ENCODE results near the gene DNAJA1. TPM values are rescaled to one million over a fixed set of nuclear protein-coding genes. Genes with fewer than 3 reads are reported as not detected.

Gene DNAJA1
- total and polyA plus RNA-seq, 2 experiments from 2014 or later, result 84.6 to 108 TPM

DNA sequence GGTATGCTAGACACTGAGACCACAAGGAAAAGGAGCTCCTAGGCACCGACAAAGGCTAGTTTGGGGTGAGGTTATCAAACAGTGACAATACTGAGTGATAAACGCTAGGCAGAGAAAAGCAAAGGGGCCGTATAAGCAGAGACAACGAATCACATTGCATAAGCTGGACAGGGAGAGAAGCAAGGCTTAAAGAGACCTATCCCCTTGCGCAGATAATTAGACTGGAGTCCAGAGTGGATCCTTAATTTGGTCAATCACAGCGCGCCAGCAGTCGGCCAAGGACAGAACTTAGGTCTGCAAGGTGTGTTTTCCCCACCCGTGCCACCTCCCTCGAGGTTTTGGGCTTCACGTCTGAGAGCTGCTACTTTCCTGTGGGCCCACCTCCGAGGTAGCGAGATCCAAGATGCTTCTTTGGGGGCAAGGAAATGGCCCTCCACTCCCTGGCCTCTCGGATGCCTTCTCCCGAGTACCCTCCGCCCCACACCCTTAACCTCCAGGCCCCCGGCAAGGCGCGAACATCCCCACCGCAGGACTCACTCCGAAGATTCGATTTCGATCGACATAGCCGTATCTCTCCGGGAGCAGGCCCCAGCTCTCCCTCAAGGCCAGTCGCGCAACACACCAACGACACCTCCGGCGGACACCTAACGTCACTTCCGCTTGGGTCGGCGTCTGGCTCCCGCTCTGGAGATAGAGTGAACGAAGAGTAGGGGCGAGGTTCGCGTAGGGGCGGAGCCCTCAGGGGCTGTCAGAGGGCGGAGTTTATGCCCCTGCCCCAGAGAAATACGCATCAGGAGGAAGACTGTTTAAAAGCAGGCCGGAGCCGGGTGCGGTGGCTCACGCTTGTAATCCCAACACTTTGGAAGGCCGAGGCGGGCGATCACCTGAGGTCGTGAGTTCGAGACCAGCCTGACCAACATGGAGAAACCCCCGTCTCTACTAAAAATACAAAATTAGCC lies 51.3 kb downstream of the DNAJA1 start, which contains the start of gene SMU1:
Gene SMU1 (minus strand): TSS at position 629 of the 959 bp plus-strand sequence. CDS start 66 bp downstream, at position 563.
- no peaks in the 10 kb centered on the region for H3F3A ChIP-seq (ENCODE audit: insufficient read depth)
- peak within 1 kb of the TSS; percentile 84 for H2AFZ ChIP-seq
- peaks cover 13% of the 10 kb centered on the region; the same call in 1 of the 2 replicates for H3K4me1 ChIP-seq (ENCODE audit: insufficient read depth)
- DNase-seq, result peak; percentile 99
- H4K20me1 ChIP-seq (ENCODE audit: insufficient read depth), result no peaks in the 10 kb centered on the region
- H3K36me3 ChIP-seq (ENCODE audit: low read depth), result peaks cover 21% of the 10 kb centered on the region
- TF ChIP-seq EZH2 (IDR thresholded peaks at IDR 0.05; ENCODE audit: insufficient read depth, poor library complexity, severe bottlenecking) (no peak), EZH2phosphoT487 (IDR thresholded peaks at IDR 0.05; ENCODE audit: insufficient read depth, low read depth) (no peak)
- H3K79me2 ChIP-seq (ENCODE audit: insufficient read depth), result peaks cover 51% of the 10 kb centered on the region
- H3K27me3 ChIP-seq (replicated peaks; ENCODE audit: insufficient read depth), result no peaks in the 10 kb centered on the region
- peak within 1 kb of the TSS; percentile 100 for H3K4me2 ChIP-seq (ENCODE audit: unreplicated experiment)
- H3K9me3 ChIP-seq (ENCODE audit: low read depth), result no peaks in the 10 kb centered on the region
- peak within 1 kb of the TSS; percentile 92 for H3K27ac ChIP-seq
- peak within 1 kb of the TSS; percentile 88 for H3K4me3 ChIP-seq
- H3K9ac ChIP-seq, result peak within 1 kb of the TSS; percentile 98
- WGBS, 2 experiments (ENCODE audit: low coverage in 1 of 2, low lambda C conversion rate in 2 of 2, missing lambda C conversion rate in 2 of 2), result 1% methylated on average over 53 of the region's 53 CpGs
- in situ Hi-C loops (cut with MboI), result loop anchor here (25.0 kb wide), 1 partner anchor 386 kb away; the partner anchor contains the start of gene NOL6
- no peaks in the 10 kb centered on the region for H3K9me2 ChIP-seq (ENCODE audit: insufficient read depth)

- Histone ChIP-seq H3K27ac (no peak overlapping the region), H3K9me3 (ENCODE audit: low read depth) (no peaks in the 10 kb centered on the region), H3K79me2 (ENCODE audit: insufficient read depth) (peaks cover 9% of the 10 kb centered on the region), H4K20me1 (ENCODE audit: insufficient read depth) (no peaks in the 10 kb centered on the region), H3K4me2 (ENCODE audit: unreplicated experiment) (no peak overlapping the region), H3K36me3 (ENCODE audit: low read depth) (no peaks in the 10 kb centered on the region), H3F3A (ENCODE audit: insufficient read depth) (no peaks in the 10 kb centered on the region), H3K4me1 (ENCODE audit: insufficient read depth) (peaks cover 14% of the 10 kb centered on the region; the same call in 1 of the 2 replicates), H3K9me2 (ENCODE audit: insufficient read depth) (no peaks in the 10 kb centered on the region), H3K27me3 (replicated peaks; ENCODE audit: insufficient read depth) (no peaks in the 10 kb centered on the region), H2AFZ (peak overlapping the region; percentile 86), H3K4me3 (peak overlapping the region; percentile 59; the same call in 1 of the 2 replicates), H3K9ac (peak overlapping the region; percentile 60)
- DNase-seq, result peak; percentile 16
- 30 to 36% methylated on average over 6 of the region's 6 CpGs for WGBS, 2 experiments (ENCODE audit: low coverage in 1 of 2, low lambda C conversion rate in 2 of 2, missing lambda C conversion rate in 2 of 2)
- TF ChIP-seq EZH2phosphoT487 (IDR thresholded peaks at IDR 0.05; ENCODE audit: insufficient read depth, low read depth) (no peak), EZH2 (IDR thresholded peaks at IDR 0.05; ENCODE audit: insufficient read depth, poor library complexity, severe bottlenecking) (no peak)
- in situ Hi-C loops (cut with MboI), result loop anchor here (5.0 to 25.0 kb wide), 2 partner anchors 147 to 382 kb away; partner anchors contain the start of gene NOL6
Observed at GRCh38 chr9:33080534-33080933, 55.5 kb downstream of the DNAJA1 start.

- H3K36me3 ChIP-seq (ENCODE audit: low read depth), result no peaks in the 10 kb centered on the region
Observed at GRCh38 chr9:33081128-33081851, 56.2 kb downstream of the DNAJA1 start.

DNA sequence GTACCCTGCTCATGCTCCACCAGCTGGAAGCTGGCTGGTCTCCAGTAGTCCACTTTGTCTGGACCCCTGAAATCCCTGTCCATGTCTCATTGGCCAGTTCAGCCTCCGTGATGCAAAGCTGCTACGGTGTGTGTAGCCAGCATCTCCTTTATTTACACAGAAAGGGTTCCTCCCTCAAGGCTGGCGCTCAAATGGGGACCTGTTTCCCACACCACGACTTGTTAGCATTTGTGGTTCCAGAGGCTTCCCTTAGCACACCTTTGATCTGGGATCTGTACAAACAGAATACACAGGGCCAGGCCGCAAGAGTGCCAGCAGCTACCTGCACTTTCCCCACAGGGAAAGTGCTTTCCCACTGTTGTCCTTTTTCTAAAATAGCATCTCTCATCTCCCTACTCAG lies 57.1 kb downstream of the DNAJA1 start:
- Histone ChIP-seq H3K27me3 (replicated peaks; ENCODE audit: insufficient read depth) (no peaks in the 10 kb centered on the region), H3K4me1 (ENCODE audit: insufficient read depth) (peaks cover 11% of the 10 kb centered on the region; the same call in 1 of the 2 replicates), H3K9ac (no peak overlapping the region), H3K4me3 (no peak overlapping the region), H3F3A (ENCODE audit: insufficient read depth) (no peaks in the 10 kb centered on the region), H3K79me2 (ENCODE audit: insufficient read depth) (no peaks in the 10 kb centered on the region), H4K20me1 (ENCODE audit: insufficient read depth) (no peaks in the 10 kb centered on the region), H2AFZ (no peak overlapping the region), H3K9me2 (ENCODE audit: insufficient read depth) (no peaks in the 10 kb centered on the region), H3K9me3 (ENCODE audit: low read depth) (no peaks in the 10 kb centered on the region), H3K4me2 (ENCODE audit: unreplicated experiment) (no peak overlapping the region), H3K36me3 (ENCODE audit: low read depth) (no peaks in the 10 kb centered on the region), H3K27ac (no peak overlapping the region)
- WGBS, 2 experiments (ENCODE audit: low coverage in 1 of 2, low lambda C conversion rate in 2 of 2, missing lambda C conversion rate in 2 of 2), result 70 to 86% methylated on average over 5 of the region's 5 CpGs
- in situ Hi-C loops (cut with MboI), result loop anchor here (5.0 to 25.0 kb wide), 2 partner anchors 145 to 380 kb away; partner anchors contain the start of gene NOL6
- TF ChIP-seq EZH2phosphoT487 (IDR thresholded peaks at IDR 0.05; ENCODE audit: insufficient read depth, low read depth), result no peak
- TF ChIP-seq EZH2 (IDR thresholded peaks at IDR 0.05; ENCODE audit: insufficient read depth, poor library complexity, severe bottlenecking), result no peak
- no peak for DNase-seq

More at GRCh38 chr9:33081128-33081851, 56.2 kb downstream of the DNAJA1 start:
- in situ Hi-C loops (cut with MboI), result loop anchor here (5.0 to 25.0 kb wide), 2 partner anchors 146 to 381 kb away; partner anchors contain the start of gene NOL6
- Histone ChIP-seq H3K4me1 (ENCODE audit: insufficient read depth) (peaks cover 11% of the 10 kb centered on the region; the same call in 1 of the 2 replicates), H4K20me1 (ENCODE audit: insufficient read depth) (no peaks in the 10 kb centered on the region), H3K4me2 (ENCODE audit: unreplicated experiment) (peak overlapping the region; percentile 79), H3K9ac (peak overlapping the region; percentile 60), H3K79me2 (ENCODE audit: insufficient read depth) (peaks cover 2% of the 10 kb centered on the region), H2AFZ (peak overlapping the region; percentile 86), H3K4me3 (peak overlapping the region; percentile 59), H3F3A (ENCODE audit: insufficient read depth) (no peaks in the 10 kb centered on the region), H3K27ac (peak overlapping the region; percentile 24), H3K27me3 (replicated peaks; ENCODE audit: insufficient read depth) (no peaks in the 10 kb centered on the region), H3K9me3 (ENCODE audit: low read depth) (no peaks in the 10 kb centered on the region), H3K9me2 (ENCODE audit: insufficient read depth) (no peaks in the 10 kb centered on the region)
- TF ChIP-seq EZH2phosphoT487 (IDR thresholded peaks at IDR 0.05; ENCODE audit: insufficient read depth, low read depth) (no peak), EZH2 (IDR thresholded peaks at IDR 0.05; ENCODE audit: insufficient read depth, poor library complexity, severe bottlenecking) (no peak)
- peak; percentile 85 for DNase-seq
- WGBS, 2 experiments (ENCODE audit: low coverage in 1 of 2, low lambda C conversion rate in 2 of 2, missing lambda C conversion rate in 2 of 2), result 11 to 14% methylated on average over 9 of the region's 9 CpGs
